GM18909 (cell line): ENCODE data around the gene SERGEF.

Experiments
- ATAC-seq: cut with Tn5 transposase; IDR thresholded peaks from one replicate; pipeline ENCODE4 v1.9.1; 2021; ENCODE audit warnings: mild to moderate bottlenecking; ENCODE audit not compliant: unreplicated experiment, poor library complexity

SERGEF gene

DNA sequence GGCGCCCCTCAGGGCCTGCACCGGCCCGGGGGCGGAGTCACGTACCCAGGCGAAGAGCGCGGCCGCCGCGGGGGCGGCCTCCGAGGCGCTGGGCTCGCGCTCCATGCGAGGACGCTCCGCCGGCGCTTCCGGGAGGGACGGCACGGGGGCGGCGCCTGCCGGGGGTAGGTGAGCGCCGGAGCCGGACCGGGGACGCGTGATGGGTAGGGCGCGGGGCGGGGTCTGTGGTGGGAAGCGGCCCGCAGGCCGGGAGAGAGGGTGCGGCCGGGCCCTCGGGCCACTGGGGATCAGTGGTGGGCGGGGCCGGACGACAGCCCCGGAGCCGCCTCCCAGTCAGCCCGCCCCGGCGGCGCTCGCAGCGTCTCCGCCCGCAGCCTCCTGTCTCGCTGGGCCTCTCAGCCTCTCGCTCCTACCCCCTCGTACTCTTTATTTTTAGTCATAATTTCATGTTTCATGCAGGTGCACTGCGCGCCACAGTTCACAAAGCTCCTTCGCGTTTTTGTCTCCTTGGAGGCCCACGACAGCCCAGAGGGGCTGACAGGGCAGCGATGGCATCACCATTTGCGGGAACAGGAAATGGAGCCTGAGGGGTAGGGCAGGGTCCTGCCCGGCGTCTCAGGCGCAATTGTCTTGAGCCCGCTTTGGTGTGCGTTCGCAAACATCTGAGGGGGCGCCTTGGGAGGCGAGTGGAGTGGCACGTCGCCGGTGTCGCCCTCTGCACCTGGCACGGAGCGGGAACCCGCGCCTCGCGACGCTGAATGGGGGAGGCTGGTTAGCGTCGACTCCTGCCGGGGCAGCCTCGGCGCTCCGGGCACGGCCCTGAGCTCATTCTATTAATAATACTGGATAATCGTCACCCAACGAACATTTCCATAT is at the start of gene SERGEF:
Gene SERGEF (minus strand): TSS at position 142 of the 876 bp plus-strand sequence. CDS start 37 bp downstream, at position 105.
- peak; percentile 94 for ATAC-seq

DNA sequence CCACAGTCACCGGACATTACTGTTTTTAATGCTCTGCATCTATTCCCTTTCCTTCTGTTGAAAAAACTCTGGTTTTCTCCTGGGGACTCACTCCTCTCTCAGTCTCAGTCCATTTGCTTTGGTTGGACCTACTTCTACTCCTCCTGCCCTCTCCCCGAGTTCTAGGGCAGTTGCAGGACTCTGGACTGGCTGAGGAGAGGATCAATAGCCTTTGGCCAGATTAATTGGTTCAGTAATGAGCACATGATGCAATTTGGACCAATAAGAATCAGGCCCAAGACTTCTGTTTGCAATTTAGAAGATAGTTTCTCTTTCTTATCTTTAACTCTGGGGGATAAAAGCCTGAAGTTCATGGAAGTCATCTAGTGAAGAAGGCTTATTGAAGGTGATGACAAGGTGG is 48.5 kb upstream of the SERGEF start:
- no peak for ATAC-seq

DNA sequence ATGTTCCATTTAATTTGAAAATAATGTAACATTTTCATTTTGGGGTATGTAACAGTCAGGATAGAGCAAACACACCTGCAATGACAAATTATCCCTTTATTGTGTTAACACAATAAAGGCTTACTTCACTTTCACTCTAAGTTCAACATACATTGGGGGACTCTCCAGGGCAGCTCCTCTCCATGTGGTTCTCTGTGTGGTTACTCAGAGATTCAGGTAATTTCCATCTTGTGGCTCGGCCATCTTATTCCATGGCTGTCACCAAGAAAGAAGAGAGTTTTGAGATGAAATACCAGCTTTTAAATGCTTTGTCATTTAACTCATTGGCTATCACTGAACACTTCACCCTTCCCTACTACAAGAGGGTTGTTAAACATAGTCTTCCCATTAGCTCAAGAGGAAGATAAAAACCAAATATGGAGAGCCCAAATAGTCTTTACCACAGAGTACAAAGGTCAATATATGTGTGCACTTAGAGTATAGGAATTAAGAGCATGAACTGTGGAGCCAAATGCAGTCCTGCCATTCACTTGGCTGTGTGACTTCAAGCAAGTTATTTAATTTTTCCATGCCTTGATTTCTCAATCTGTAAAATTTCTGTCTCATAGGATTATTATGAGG is 43.8 kb upstream of the SERGEF start:
- no peak for ATAC-seq

DNA sequence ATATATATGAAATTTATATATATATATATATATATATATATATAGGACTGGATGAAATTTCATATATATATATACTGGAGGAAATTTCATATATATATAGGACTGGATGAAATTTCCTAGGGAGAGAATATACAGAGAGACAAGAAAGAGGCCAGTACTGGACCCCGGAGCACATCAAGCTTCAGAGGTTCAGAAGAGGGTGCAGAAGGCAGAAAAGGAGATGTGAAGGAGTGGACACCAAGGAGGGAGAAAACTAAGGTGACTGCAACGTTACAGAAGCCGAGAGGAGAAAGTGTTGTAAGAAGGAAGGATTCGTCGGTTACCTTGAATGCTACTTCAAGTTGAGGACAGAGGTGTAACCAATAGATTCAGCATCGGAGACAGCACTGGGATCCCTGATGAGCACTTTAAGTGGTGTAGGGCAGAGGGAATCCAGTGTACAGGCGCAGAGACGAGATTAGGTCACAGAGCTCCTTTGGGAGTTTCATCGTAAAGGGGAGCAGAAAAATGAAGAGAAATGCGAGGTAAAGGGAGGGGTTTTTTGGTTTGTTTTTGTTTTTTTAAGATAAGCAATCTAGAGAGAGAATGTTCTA is 41.8 kb upstream of the SERGEF start:
- ATAC-seq, result no peak

DNA sequence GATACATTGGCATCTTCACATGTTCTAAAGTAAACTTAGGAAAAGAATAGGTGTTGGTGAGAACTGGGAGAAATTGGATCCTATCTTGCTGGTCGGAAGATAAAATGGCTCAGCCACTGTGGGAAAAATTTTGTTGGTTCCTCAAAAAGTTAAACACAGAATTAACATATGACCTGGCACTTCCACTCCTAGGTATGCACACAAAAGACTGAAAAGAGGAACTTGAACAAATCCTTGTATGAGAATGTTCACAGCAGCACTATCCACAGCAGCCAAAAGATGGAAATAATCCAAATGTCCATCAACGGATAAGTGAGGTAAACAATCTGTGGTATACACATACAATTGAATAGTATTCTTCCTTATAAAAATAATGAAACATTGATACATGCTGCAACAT is 38.0 kb upstream of the SERGEF start:
- ATAC-seq, result no peak

DNA sequence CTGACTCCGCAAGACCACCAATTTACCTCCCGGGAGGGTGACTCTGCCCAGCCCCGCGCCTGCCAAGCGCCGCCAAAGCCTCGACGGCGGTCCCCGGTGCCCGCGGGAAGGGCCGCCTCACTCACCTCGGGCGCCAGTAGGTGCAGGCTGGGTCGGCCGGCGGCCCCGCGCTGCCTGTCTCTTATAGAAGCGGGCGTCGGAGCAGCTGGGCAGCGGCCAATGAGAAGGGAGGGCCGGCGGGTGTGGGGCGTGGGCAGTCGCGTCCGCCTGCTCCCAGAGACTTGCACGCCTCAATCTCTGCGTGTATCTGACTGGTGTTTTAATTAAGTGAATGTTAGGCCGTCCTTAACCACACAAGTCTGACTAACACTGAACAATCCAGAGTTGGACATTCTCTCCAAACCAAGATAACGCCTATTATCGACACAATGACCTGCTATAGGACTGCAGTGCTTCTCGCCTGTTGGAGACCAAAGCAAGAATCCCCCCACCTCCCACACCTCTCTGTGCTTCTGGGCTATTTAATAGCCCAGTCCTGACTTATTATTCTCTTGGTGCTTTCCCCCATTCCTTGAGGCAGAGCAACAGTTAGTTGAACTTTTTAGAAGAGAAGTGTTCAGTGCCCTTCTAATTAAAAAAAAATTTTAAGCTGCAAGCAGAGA is 33.4 kb upstream of the SERGEF start, which contains the start of gene TPH1:
Gene TPH1 (minus strand): TSS at position 154 of the 662 bp plus-strand sequence. CDS start 5,507 bp downstream, outside the sequence.
- ATAC-seq, result no peak

DNA sequence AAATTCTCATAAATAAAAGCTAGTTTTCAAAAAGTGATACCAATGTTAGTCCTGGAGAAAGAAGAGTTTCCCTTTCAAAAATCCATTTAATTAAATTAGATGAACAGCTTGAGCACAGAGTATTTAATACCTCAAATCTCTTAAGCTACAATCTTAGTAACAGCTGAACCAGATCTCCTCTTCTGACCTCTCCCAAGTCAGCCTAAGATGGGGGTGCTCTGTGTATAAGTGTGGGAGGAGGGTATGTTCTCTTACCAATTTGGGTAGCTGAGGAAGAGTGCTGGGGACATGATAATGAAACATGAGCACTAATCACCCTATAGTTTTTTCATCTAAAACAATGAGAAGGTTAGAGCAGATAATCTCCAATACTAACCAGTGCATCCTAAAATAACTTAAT is 23.6 kb upstream of the SERGEF start:
- no peak for ATAC-seq

DNA sequence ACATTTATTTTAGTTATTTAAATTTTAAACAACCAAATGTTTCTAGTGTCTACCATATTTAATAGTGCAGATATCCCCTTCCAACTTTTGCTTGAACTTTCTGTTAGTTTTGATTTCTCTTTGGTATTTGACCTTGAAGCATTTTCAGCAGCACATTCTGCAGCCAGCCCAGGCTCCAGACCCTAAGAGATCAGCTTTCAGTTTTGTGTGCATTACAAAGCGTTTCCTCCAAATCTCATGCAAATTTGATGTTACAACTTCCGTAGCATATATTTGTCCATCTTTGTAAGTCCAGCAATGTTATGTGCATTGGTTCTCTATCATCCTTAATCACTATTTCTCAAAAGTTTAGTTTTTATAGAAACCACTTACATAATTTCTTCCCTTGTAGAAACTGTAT is 14.6 kb upstream of the SERGEF start:
- no peak for ATAC-seq

DNA sequence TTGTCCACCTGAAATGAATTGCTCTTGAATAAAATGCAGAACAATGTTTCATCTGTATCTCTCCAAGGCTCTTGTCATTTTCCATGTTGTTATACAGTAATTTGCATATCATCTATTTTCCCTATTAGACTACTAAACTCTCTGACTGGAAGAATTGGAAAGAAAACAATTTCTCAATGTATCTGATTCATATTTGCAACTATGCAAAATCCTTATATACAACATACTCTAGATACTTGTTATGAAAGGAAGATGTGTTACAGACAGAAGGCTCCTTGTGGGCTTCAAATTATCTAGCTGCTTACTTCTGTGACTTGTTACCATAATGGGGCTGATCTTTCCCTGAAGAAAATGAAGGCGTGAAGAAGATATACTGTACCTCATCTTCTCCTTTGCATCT is 9.6 kb upstream of the SERGEF start:
- ATAC-seq, result no peak

DNA sequence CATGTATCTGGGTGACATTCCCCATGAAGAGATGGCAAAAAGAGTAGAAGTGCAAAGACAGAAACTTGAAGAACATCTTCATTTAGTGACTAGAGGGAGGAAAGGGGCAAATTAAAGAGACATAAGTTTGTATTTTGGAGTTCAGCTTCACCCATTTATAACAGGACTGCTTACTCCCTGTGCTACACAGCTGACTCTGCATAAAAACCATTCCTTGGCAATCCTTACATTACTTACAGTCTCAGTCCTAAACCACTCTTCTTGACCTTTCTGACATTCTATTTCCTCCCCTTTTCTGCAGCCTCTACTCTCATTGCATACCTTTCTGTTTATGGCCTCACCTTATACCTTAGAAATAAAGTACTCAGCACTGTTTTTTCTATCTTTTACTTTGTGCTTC is 6.8 kb upstream of the SERGEF start:
- ATAC-seq, result no peak

DNA sequence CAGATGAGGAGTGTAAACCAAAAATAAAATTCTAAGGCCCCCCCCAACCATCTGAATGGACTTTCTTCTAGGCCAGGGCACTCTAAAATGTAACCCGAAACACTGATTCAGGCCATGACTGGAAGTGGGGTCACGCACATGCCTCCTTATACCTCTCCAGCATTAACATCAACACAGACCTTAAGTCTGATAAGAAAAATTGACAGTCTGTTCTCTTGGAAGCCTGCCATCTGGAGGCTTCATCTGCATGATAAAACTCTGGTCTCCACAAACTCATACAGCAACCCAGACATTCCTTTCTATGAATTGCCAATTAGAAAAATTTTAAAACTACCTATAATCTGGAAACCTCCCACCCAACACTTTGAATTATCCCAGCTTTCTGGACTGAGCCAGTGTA is 3.9 kb upstream of the SERGEF start:
- no peak for ATAC-seq

DNA sequence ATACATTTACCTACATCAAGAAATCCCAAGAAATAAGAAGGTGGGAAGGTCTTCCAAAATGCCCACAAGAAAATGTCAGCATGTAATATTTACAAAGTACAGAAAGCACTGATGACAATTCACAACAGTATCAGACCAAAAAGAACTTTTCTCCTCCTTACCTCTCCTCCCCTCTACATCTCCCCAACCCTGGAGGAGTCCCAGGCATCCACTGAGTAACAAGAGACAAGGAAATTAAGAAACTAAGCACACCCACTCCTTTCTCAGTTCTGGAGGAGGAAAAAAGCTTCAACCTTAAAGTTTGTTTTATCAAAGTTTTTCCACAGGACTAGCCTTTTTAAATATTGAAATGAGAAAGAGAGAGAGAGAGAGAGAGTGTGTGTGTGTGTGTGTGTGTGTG is 2.0 kb upstream of the SERGEF start:
- no peak for ATAC-seq

DNA sequence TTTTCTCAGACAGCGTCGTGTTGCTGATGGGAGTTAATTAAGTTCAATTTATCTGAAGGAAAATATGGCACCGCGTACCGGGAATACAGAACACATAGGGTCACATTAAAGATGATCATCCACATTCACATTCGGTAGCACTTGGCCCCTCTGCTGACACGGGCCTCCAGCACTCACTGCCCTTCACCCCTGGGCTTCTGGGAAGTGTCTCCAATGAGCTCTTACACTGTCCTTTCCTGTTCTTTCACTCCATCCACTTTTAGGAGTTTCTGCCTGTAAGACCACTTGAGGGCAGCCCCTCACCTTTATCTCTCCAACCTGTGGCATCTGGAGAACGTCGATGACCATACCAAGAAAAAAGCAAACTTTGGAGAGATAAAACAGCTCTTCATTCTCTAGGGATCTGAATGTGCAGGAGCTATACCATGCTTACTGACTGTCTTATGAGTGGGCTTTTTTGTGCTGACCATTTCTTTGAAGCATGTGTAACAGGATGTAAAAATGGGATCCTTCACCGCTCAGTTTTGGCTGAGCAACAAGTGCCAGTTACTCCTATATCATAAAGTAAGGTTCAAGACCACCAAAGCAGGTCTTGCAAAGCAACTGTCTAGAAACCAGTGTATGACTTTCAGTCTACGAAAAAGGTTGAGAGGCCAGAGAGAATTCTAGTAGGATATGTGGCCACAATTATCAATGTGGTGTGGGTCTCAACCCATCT is 1.1 kb upstream of the SERGEF start:
- ATAC-seq, result no peak

DNA sequence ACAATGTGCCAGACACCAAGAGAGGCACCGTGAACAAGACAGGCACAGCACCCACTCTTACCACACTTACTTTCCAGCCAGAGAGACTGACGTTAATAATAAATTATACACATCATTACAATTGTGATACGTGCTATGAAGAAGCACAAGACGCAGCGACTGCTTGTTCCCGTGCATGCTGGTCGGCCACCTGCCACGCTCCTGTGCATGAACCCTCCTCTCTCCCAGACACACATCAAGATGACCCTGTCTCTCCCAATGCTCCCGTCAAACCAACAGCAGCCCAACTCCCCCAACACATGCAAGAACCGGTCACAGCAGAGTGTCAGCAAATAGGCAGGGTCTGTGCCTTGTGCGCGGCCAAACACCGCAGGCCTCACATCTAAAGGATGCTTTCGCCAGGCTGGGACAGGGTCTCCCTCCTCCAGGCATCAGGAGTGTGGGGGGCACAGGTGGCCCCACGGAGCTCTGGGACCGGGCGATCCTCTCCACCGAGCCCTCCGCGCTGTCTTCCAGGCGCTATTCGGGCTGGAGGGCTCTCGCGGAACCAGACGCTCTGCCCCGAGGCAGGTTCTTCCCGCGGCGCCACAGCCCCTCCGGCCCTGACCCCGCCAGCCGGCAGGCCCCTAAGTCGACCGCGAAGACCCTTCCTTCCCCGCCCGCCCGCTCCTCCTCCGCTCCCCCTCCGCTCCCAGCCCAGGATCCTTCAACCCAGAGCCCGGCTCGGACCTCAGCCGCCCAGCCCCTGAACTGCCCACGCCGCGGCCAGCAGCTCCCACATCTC is 533 bp downstream of the SERGEF start:
- ATAC-seq, result no peak

DNA sequence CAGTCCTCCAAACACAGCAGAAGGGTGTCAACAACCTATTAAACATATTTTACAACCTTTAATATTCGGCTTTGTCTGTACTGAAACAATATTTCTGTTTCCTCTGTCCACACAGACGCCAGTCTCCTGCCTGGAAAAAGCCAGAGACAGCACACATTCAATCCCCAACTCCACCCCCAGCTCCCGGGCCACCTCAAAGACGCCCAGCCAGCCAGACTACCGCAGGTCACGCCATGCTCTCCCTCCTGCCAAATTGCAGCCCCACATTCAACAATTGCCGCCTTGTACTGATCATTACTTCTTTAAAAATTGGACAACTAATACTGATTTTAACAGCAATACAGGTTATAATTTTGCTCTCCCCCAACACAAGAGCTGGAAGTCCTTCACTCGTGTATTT is 1.2 kb downstream of the SERGEF start:
- no peak for ATAC-seq

DNA sequence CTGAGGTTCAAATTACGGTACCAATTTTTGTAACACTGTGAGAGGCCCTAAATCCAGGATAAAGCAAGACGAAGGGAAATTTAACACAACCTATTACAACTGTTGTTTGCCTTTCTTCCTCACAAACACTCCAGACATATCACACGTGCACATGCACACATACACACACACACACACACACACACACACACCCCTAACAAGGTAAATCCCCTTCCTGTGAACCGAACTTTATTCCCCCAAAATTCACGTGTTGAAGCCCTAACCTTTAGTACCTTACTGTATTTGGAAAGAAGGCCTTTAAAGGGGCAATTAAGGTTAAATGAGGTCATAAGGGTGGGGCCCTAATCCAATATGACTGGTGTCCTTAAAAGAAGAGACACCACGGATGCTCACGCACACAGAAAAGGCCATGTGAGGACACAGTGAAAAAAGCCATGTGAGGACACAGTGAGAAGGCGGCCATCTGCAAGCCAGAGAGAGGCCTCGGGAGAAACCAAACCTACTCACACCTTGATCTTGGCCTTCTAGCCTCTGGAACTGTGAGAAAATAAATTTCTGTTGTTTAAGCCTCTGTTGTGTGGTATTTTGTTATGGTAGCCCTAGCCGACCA is 1.8 kb downstream of the SERGEF start:
- ATAC-seq, result no peak

DNA sequence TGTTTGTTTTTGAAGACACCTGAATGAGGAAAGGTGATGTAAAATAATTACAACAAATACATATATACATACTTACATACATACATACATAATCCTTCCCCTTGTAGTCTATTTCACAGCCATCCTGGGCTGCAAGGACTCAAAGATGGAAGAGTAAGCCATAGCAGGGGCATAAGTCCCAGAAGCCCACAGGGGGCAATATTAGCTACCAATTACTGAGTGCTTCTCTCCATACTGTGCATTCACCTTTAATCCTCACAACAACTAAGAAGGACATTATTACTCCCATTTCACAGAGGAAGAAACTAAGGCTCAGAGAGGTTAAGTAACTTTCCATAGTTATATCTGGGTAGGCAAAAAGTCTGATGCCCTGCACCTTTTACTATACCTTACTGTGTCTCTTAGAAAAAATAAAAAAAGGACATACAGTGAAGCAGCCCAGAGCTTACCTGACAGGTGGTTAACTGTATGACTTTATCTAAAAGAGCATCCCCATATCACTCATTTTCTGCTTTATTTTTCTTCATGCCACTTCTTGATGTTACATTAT is 2.7 kb downstream of the SERGEF start:
- ATAC-seq, result no peak

DNA sequence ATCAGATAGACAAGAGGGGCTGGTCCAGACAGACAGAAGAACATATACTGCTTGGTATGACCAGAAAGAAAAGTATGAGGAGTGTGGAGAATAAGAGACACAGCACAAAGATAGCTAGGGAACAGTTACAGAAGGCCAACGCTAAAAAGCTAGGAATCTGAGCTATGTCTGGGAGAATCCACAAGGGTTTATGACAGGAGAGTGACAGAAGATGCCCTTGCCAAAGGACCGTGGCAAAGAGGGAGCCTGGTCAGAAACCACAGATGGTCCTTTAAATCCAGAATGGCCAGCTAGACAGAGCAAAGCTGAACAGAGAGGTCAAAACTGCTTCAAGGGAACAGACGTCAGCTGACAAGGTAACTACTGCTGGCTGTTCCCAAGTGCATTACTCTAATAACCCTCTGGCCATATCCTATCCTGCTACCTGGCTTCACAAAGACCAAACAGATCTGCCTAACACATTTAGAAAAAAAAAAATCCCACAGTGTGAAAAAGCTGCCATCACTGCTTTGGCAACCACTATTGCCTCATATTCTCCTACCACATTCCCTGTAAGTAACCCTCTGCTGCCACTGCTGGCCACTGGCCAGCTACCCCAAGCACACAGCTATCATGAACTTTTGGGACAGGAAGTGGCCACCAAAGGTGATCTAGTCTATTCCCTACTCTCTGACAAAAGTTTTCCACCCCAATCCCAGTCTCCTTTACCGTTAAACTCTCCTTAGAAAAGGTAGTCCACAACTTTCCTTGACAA is 7.3 kb downstream of the SERGEF start:
- no peak for ATAC-seq
